Type B pancreatic cell (in vitro differentiated cells): ENCODE results near the gene C1QL1. TPM values are rescaled to one million over a fixed set of nuclear protein-coding genes. Genes with fewer than 3 reads are reported as not detected.

Experiments
- DNase-seq: peaks from one replicate; pipeline ENCODE4 v3.0.0; 2021; ENCODE audit warnings: mixed read lengths; ENCODE audit not compliant: unreplicated experiment; ENCODE audit errors: extremely low spot score
- H3K27ac Mint-ChIP-seq: 2 replicates; pipeline ENCODE4 v1.8.0; 2021; ENCODE audit warnings: mild to moderate bottlenecking, mixed read lengths
- H3K27me3 Mint-ChIP-seq: 2 replicates; pipeline ENCODE4 v1.8.0; 2021; ENCODE audit warnings: mixed read lengths
- H3K36me3 Mint-ChIP-seq: 2 replicates; pipeline ENCODE4 v1.8.0; 2021; ENCODE audit warnings: mixed read lengths
- H3K4me1 Mint-ChIP-seq: one replicate; pipeline ENCODE4 v1.8.0; 2021; ENCODE audit warnings: mixed read lengths; ENCODE audit not compliant: unreplicated experiment
- H3K4me3 Mint-ChIP-seq: 2 replicates; pipeline ENCODE4 v1.8.0; 2021; ENCODE audit warnings: mild to moderate bottlenecking, mixed read lengths
- H3K9me3 Mint-ChIP-seq: 2 replicates; pipeline ENCODE4 v1.8.0; 2021; ENCODE audit warnings: mixed read lengths
- CTCF ChIP-seq: fragments of 200-600 bp; sonication (generic); conservative IDR thresholded peaks from 2 replicates; pipeline ENCODE4 v1.5.0; 2021; ENCODE audit warnings: antibody characterized with exemption, mild to moderate bottlenecking
- total RNA-seq: library from RNA; stranded (reverse); gene quantifications from 2 replicates; pipeline ENCODE4 v1.2.1, GENCODE V29; 2021; ENCODE audit warnings: low replicate concordance

The C1QL1 gene
- total RNA-seq, 1 donor from 2014 or later, result 15.6 TPM

DNA sequence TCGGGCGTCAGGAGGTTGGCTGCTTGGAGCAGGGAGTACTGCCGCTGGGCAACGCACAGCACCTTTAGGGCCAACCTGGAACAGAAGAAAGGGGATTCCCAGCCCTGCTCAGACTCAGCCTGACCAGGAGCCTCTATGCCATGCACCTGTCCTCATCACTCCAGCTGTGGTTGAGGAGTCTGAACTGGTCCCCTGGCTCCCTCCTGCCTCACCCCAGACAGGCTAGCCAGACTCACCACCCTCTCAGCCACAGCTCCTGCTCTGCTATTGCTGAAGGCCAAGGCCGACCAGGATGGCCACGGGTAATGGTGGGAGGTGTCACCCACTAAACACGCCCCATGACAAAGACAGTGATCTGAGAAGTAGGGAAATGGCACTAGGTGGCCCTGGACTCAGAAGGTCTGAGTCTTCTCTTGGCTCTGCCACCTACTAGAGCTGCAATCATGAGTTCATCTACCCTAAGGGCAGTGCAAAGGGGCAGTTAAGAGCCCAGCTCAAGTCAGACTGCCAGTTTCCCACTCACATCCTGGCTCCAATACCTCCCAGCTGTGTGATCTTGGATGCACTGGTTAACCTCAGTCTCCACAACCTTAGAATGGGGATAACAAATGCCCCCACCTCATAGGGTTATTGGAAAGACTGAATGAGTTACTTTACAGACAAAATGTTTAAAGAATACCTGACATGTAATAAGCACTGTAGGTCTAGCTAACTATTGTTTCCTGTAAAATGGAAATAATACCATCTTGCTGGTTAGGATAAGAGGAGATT is 39.0 kb downstream of the C1QL1 start:
- H3K36me3 Mint-ChIP-seq, result peaks cover 10% of the 10 kb centered on the region
- no peaks in the 10 kb centered on the region for H3K9me3 Mint-ChIP-seq
- H3K27me3 Mint-ChIP-seq, result no peaks in the 10 kb centered on the region
- no peak for DNase-seq
- H3K4me3 Mint-ChIP-seq, result no peak overlapping the region
- TF ChIP-seq CTCF, result no peak
- H3K27ac Mint-ChIP-seq, result no peak overlapping the region
- H3K4me1 Mint-ChIP-seq, result no peaks in the 10 kb centered on the region

- Mint-ChIP-seq H3K9me3 (no peaks in the 10 kb centered on the region), H3K36me3 (peaks cover 10% of the 10 kb centered on the region), H3K4me1 (peaks cover 4% of the 10 kb centered on the region), H3K27ac (no peak overlapping the region), H3K4me3 (no peak overlapping the region), H3K27me3 (peaks cover 3% of the 10 kb centered on the region)
- no peak for DNase-seq
- TF ChIP-seq CTCF, result no peak
Observed at GRCh38 chr17:44928136-44928535, 40.0 kb downstream of the C1QL1 start.

DNA sequence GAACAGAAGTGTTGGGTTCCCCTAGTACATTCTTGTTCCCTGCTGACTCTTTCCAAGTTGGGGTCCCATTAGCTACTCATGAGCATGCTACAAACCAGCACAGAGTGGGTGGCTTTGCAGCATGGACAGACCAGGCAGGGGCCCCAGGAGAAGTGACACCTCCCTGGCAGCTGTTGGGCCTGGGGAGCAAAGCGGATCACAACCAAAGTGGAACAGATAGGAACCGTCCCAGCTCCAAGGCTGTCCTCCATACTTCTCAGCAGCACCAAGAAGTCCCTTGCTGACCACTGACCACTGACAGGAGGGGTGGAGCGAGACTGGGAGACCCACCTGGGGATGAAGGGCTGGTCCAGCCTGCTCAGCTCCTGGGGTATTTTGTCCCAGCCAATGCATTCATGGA is 40.4 kb downstream of the C1QL1 start:
- peaks cover 10% of the 10 kb centered on the region for H3K36me3 Mint-ChIP-seq
- TF ChIP-seq CTCF, result no peak
- DNase-seq, result no peak
- peaks cover 7% of the 10 kb centered on the region for H3K27me3 Mint-ChIP-seq
- peaks cover 7% of the 10 kb centered on the region for H3K4me1 Mint-ChIP-seq
- no peak overlapping the region for H3K27ac Mint-ChIP-seq
- H3K9me3 Mint-ChIP-seq, result no peaks in the 10 kb centered on the region
- no peak overlapping the region for H3K4me3 Mint-ChIP-seq

DNA sequence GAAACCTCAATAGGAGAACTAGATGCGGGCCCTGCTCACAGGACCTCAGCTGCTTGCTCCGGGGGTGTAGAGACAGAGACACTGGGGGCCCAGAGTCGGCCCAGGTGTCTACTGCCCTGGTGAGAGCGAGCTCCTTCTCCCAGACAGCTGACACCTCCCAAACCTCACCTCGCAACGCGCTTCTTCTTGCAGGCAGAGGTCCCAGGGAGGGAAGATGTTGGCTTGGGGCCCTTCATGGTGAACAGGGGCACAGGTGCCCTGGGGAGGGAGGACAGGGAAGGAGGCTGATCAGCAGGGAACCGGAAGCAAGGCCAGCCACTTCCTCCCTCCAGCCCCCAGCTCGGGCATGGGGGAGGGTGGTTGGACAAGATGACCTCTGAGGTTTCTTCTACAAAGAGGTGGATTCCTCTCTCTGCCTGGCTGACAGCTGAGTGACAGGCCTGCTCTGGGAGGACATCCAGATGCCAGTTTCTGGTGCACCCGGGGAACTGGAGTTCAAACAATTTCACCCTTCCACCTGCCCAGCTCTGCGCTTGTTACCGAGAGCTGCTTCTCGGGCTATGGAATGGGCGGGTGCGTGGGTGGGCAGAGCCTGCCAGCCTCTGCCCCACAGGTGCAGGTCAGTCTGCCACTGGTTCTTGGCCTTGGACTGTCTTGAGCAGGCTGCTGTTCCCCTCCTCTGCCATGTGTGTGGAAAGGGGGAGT is 41.1 kb downstream of the C1QL1 start:
- Mint-ChIP-seq H3K36me3 (peaks cover 10% of the 10 kb centered on the region), H3K27ac (no peak overlapping the region), H3K4me3 (no peak overlapping the region), H3K27me3 (peaks cover 9% of the 10 kb centered on the region), H3K9me3 (no peaks in the 10 kb centered on the region), H3K4me1 (peaks cover 8% of the 10 kb centered on the region)
- no peak for TF ChIP-seq CTCF
- no peak for DNase-seq

- DNase-seq, result no peak
- Mint-ChIP-seq H3K9me3 (no peaks in the 10 kb centered on the region), H3K4me1 (peaks cover 13% of the 10 kb centered on the region), H3K36me3 (peaks cover 10% of the 10 kb centered on the region), H3K27ac (no peak overlapping the region), H3K27me3 (peaks cover 15% of the 10 kb centered on the region), H3K4me3 (no peak overlapping the region)
- TF ChIP-seq CTCF, result no peak
Observed at GRCh38 chr17:44925731-44926697, 42.1 kb downstream of the C1QL1 start.
